Type B pancreatic cell (in vitro differentiated cells): ENCODE measurements around the gene SEMA3D. TPM values are rescaled to one million over a fixed set of nuclear protein-coding genes. Genes with fewer than 3 reads are reported as not detected.
A peak's percentile ranks its signal among the peaks of the same experiment; 100 is the strongest.

Source experiments
- DNase-seq: peaks from one replicate; pipeline ENCODE4 v3.0.0; 2021; ENCODE audit warnings: mixed read lengths; ENCODE audit not compliant: unreplicated experiment; ENCODE audit errors: extremely low spot score
- H3K27ac Mint-ChIP-seq: 2 replicates; pipeline ENCODE4 v1.8.0; 2021; ENCODE audit warnings: mild to moderate bottlenecking, mixed read lengths
- H3K27me3 Mint-ChIP-seq: 2 replicates; pipeline ENCODE4 v1.8.0; 2021; ENCODE audit warnings: mixed read lengths
- H3K36me3 Mint-ChIP-seq: 2 replicates; pipeline ENCODE4 v1.8.0; 2021; ENCODE audit warnings: mixed read lengths
- H3K4me1 Mint-ChIP-seq: one replicate; pipeline ENCODE4 v1.8.0; 2021; ENCODE audit warnings: mixed read lengths; ENCODE audit not compliant: unreplicated experiment
- H3K4me3 Mint-ChIP-seq: 2 replicates; pipeline ENCODE4 v1.8.0; 2021; ENCODE audit warnings: mild to moderate bottlenecking, mixed read lengths
- H3K9me3 Mint-ChIP-seq: 2 replicates; pipeline ENCODE4 v1.8.0; 2021; ENCODE audit warnings: mixed read lengths
- CTCF ChIP-seq: fragments of 200-600 bp; sonication (generic); conservative IDR thresholded peaks from 2 replicates; pipeline ENCODE4 v1.5.0; 2021; ENCODE audit warnings: antibody characterized with exemption, mild to moderate bottlenecking
- total RNA-seq: library from RNA; stranded (reverse); gene quantifications from 2 replicates; pipeline ENCODE4 v1.2.1, GENCODE V29; 2021; ENCODE audit warnings: low replicate concordance

The SEMA3D gene
- total RNA-seq, 1 donor from 2014 or later, result 52.9 TPM

- Mint-ChIP-seq H3K4me3 (no peak overlapping the region), H3K27me3 (no peaks in the 10 kb centered on the region), H3K4me1 (no peaks in the 10 kb centered on the region), H3K9me3 (peaks cover 11% of the 10 kb centered on the region), H3K27ac (no peak overlapping the region), H3K36me3 (no peaks in the 10 kb centered on the region)
- no peak for DNase-seq
- TF ChIP-seq CTCF, result no peak
Observed at GRCh38 chr7:85204061-85204460, 17.2 kb upstream of the SEMA3D start.

- Mint-ChIP-seq H3K27me3 (no peaks in the 10 kb centered on the region), H3K4me3 (no peak overlapping the region), H3K27ac (no peak overlapping the region), H3K9me3 (peaks cover 11% of the 10 kb centered on the region), H3K36me3 (no peaks in the 10 kb centered on the region), H3K4me1 (no peaks in the 10 kb centered on the region)
- no peak for TF ChIP-seq CTCF
- DNase-seq, result no peak
Observed at GRCh38 chr7:85201209-85201608, 14.4 kb upstream of the SEMA3D start.

GRCh38 chr7:85196696-85197095 lies 9.8 kb upstream of the SEMA3D start:
- peaks cover 5% of the 10 kb centered on the region for H3K9me3 Mint-ChIP-seq
- no peak overlapping the region for H3K4me3 Mint-ChIP-seq
- no peaks in the 10 kb centered on the region for H3K27me3 Mint-ChIP-seq
- no peak overlapping the region for H3K27ac Mint-ChIP-seq
- no peak for TF ChIP-seq CTCF
- H3K4me1 Mint-ChIP-seq, result no peaks in the 10 kb centered on the region
- no peaks in the 10 kb centered on the region for H3K36me3 Mint-ChIP-seq
- DNase-seq, result no peak

GRCh38 chr7:85191383-85191782 lies 4.5 kb upstream of the SEMA3D start:
- H3K4me1 Mint-ChIP-seq, result peaks cover 10% of the 10 kb centered on the region
- TF ChIP-seq CTCF, result peak; percentile 60
- DNase-seq, result no peak
- no peak overlapping the region for H3K4me3 Mint-ChIP-seq
- peak overlapping the region; percentile 30 for H3K27ac Mint-ChIP-seq
- peaks cover 9% of the 10 kb centered on the region for H3K27me3 Mint-ChIP-seq
- H3K9me3 Mint-ChIP-seq, result no peaks in the 10 kb centered on the region
- no peaks in the 10 kb centered on the region for H3K36me3 Mint-ChIP-seq

- Mint-ChIP-seq H3K9me3 (no peaks in the 10 kb centered on the region), H3K4me1 (peaks cover 18% of the 10 kb centered on the region), H3K27ac (peak overlapping the region; percentile 83), H3K27me3 (peaks cover 29% of the 10 kb centered on the region), H3K4me3 (peak overlapping the region; percentile 91), H3K36me3 (peaks cover 13% of the 10 kb centered on the region)
- DNase-seq, result peak; percentile 67
- no peak for TF ChIP-seq CTCF
Observed at GRCh38 chr7:85186083-85186520, 754 bp downstream of the SEMA3D start.
